PC-3 (cell line): ENCODE results near the gene UBR2.

ENCODE experiments used
- CTCF ChIP-seq: fragments of 300-600 bp; sonication (generic); conservative IDR thresholded peaks from 2 replicates; pipeline ENCODE4 v1.5.1; 2017; ENCODE audit warnings: antibody characterized with exemption, low read depth, mild to moderate bottlenecking, low read length
- EZH2 ChIP-seq: fragments of 300-600 bp; sonication (generic); IDR thresholded peaks from one replicate; pipeline ENCODE4 v1.6.1; 2017; ENCODE audit warnings: antibody characterized with exemption, mild to moderate bottlenecking, low read length; ENCODE audit not compliant: unreplicated experiment

- TF ChIP-seq CTCF = no peak
- no peak for TF ChIP-seq EZH2
Measured at GRCh38 chr6:42522942-42523814, 40.7 kb upstream of the UBR2 start.
